Prostate gland (tissue), 2 donors: ENCODE data around the gene STMN1. TPM values are rescaled to one million over a fixed set of nuclear protein-coding genes. Genes with fewer than 3 reads are reported as not detected.

Experiments
- DNase-seq: peaks from one replicate; pipeline ENCODE4 v3.0.0-alpha.2; 2019; ENCODE audit warnings: low spot score
- H3K27ac ChIP-seq, 2 donors: fragments of 200-600 bp; sonication (generic); 2 replicates each; pipeline ENCODE4 v1.5.1; 2017 to 2019
- H3K27me3 ChIP-seq: fragments of 200-600 bp; sonication (generic); replicated peaks from 2 replicates; pipeline ENCODE4 v1.5.1; 2019; ENCODE audit not compliant: insufficient read depth
- H3K36me3 ChIP-seq, 2 donors: fragments of 200-600 bp; sonication (generic); 1 replicate in 1 of 2; 2 replicates in 1 of 2; pipeline versions ENCODE4 v1.5.1 to v1.8.1; 2017 to 2019
- H3K4me1 ChIP-seq: fragments of 200-600 bp; sonication (generic); replicated peaks from 2 replicates; pipeline ENCODE4 v1.5.1; 2019
- H3K4me3 ChIP-seq, 2 donors: fragments of 200-600 bp; sonication (generic); 2 replicates each; pipeline ENCODE4 v1.5.1; 2017 to 2019
- H3K9me3 ChIP-seq: fragments of 200-600 bp; sonication (generic); 2 replicates; pipeline ENCODE4 v1.5.1; 2017
- CTCF ChIP-seq, 4 experiments: fragments of 200-600 bp in 2 of 4; fragments of 450-650 bp in 2 of 4; sonication (generic) in 2 of 4; IDR thresholded peaks; 1 replicate in 3 of 4; 2 replicates in 1 of 4; pipeline ENCODE4 v1.5.1; 2016 to 2019; ENCODE audit warnings: antibody characterized with exemption in 4 of 4, mild to moderate bottlenecking in 2 of 4, moderate library complexity in 2 of 4
- POLR2A ChIP-seq: fragments of 450-650 bp; IDR thresholded peaks from one replicate; pipeline ENCODE4 v1.6.1; 2016; ENCODE audit warnings: antibody characterized with exemption, mild to moderate bottlenecking
- POLR2AphosphoS5 ChIP-seq: sonication (generic); formaldehyde crosslinking; IDR thresholded peaks from one replicate; pipeline ENCODE4 v1.6.1; 2017; ENCODE audit warnings: antibody characterized with exemption
- WGBS: methylation state at CpG from one replicate; pipeline ENCODE4 v1.1.5; 2018; 5-methylcytosine and 5-hydroxymethylcytosine counted together
- intact Hi-C: fragments of 100-400 bp; cut with DNase I; formaldehyde crosslinking; loops from one replicate; pipeline ENCODE4 v1.14.2; 2022
- total RNA-seq, 2 donors: library from RNA; depleted of rRNA; stranded (reverse); fragments of >200 nt; gene quantifications; one replicate each; pipeline ENCODE4 v1.1.0, GENCODE V29; 2016

Gene STMN1
- total RNA-seq, 2 donors from 2014 or later: 21.8 to 138 TPM

GRCh38 chr1:25897754-25898153 lies 8.5 kb downstream of the STMN1 start:
- TF ChIP-seq CTCF (IDR thresholded peaks at IDR 0.05): no peak
- 81% methylated on average over 5 of the region's 5 CpGs for WGBS
- no peak for DNase-seq
- Histone ChIP-seq H3K9me3 (no peaks in the 10 kb centered on the region), H3K27me3 (peaks cover 2% of the 10 kb centered on the region), H3K4me3 (no peak overlapping the region), H3K4me1 (no peaks in the 10 kb centered on the region), H3K36me3 (no peaks in the 10 kb centered on the region), H3K27ac (no peak overlapping the region)
- intact Hi-C loops: no loop called here

- no peaks in the 10 kb centered on the region for H3K36me3 ChIP-seq
- intact Hi-C loops: no loop called here
- peaks cover 3% of the 10 kb centered on the region for H3K4me1 ChIP-seq
- peaks cover 2% of the 10 kb centered on the region for H3K27me3 ChIP-seq
- H3K9me3 ChIP-seq: no peaks in the 10 kb centered on the region
- H3K4me3 ChIP-seq: no peak overlapping the region
- TF ChIP-seq POLR2AphosphoS5: no peak
- TF ChIP-seq CTCF (IDR thresholded peaks at IDR 0.05): no peak
- no peak for TF ChIP-seq POLR2A
- 54% methylated on average over 1 of the region's 1 CpG for WGBS
- no peak for DNase-seq
- no peak overlapping the region for H3K27ac ChIP-seq
These were observed 10.0 kb downstream of the STMN1 start for GRCh38 chr1:25896266-25896665.

GRCh38 chr1:25895365-25895990 lies 10.7 kb downstream of the STMN1 start:
- intact Hi-C loops: loop anchor here (1.0 kb wide), 1 partner anchor 103 kb away; the partner anchor contains the start of gene PAFAH2
- no peaks in the 10 kb centered on the region for H3K27me3 ChIP-seq
- TF ChIP-seq POLR2AphosphoS5: peak; percentile 78
- TF ChIP-seq CTCF (IDR thresholded peaks at IDR 0.05): peak; percentile 80 to 98 (median 96)
- no peak for TF ChIP-seq POLR2A
- no peak overlapping the region for H3K4me3 ChIP-seq
- no peaks in the 10 kb centered on the region for H3K36me3 ChIP-seq
- peaks cover 3% of the 10 kb centered on the region for H3K4me1 ChIP-seq
- 10% methylated on average over 12 of the region's 12 CpGs for WGBS
- H3K9me3 ChIP-seq: no peaks in the 10 kb centered on the region
- H3K27ac ChIP-seq: no peak overlapping the region
- peak; percentile 77 for DNase-seq

GRCh38 chr1:25893116-25893515 lies 13.1 kb downstream of the STMN1 start:
- TF ChIP-seq CTCF (IDR thresholded peaks at IDR 0.05) (no peak), POLR2AphosphoS5 (no peak), POLR2A (no peak)
- Histone ChIP-seq H3K36me3 (no peaks in the 10 kb centered on the region), H3K27ac (no peak overlapping the region), H3K4me1 (peaks cover 6% of the 10 kb centered on the region), H3K27me3 (no peaks in the 10 kb centered on the region), H3K4me3 (no peak overlapping the region), H3K9me3 (no peaks in the 10 kb centered on the region)
- 20% methylated on average over 4 of the region's 4 CpGs for WGBS
- DNase-seq: no peak
- intact Hi-C loops: no loop called here

GRCh38 chr1:25891606-25892005 lies 14.6 kb downstream of the STMN1 start:
- Histone ChIP-seq H3K36me3 (no peaks in the 10 kb centered on the region), H3K27ac (no peak overlapping the region), H3K9me3 (no peaks in the 10 kb centered on the region), H3K4me1 (peaks cover 6% of the 10 kb centered on the region), H3K4me3 (no peak overlapping the region), H3K27me3 (no peaks in the 10 kb centered on the region)
- no peak for DNase-seq
- 83% methylated on average over 5 of the region's 5 CpGs for WGBS
- intact Hi-C loops: no loop called here
- no peak for TF ChIP-seq POLR2A
- TF ChIP-seq CTCF (IDR thresholded peaks at IDR 0.05): no peak
- no peak for TF ChIP-seq POLR2AphosphoS5
